GM21447 (cell line): ENCODE results near the gene SUSD6.

Experiments used
- ATAC-seq: cut with Tn5 transposase; IDR thresholded peaks from one replicate; pipeline ENCODE4 v1.9.1; 2021; ENCODE audit not compliant: unreplicated experiment

The SUSD6 gene

GRCh38 chr14:69753860-69754259 is 142.5 kb downstream of the SUSD6 start:
- no peak for ATAC-seq

GRCh38 chr14:69754487-69754886 is 143.1 kb downstream of the SUSD6 start:
- no peak for ATAC-seq

GRCh38 chr14:69755296-69755695 is 143.9 kb downstream of the SUSD6 start:
- no peak for ATAC-seq

GRCh38 chr14:69755784-69756183 is 144.4 kb downstream of the SUSD6 start:
- ATAC-seq: no peak

GRCh38 chr14:69756298-69756697 is 144.9 kb downstream of the SUSD6 start:
- ATAC-seq: no peak

GRCh38 chr14:69760810-69761209 is 149.4 kb downstream of the SUSD6 start:
- ATAC-seq: no peak

GRCh38 chr14:69763761-69764510 is 152.5 kb downstream of the SUSD6 start:
- ATAC-seq: no peak
